ENCODE data around the gene MAFB.

The MAFB gene

DNA sequence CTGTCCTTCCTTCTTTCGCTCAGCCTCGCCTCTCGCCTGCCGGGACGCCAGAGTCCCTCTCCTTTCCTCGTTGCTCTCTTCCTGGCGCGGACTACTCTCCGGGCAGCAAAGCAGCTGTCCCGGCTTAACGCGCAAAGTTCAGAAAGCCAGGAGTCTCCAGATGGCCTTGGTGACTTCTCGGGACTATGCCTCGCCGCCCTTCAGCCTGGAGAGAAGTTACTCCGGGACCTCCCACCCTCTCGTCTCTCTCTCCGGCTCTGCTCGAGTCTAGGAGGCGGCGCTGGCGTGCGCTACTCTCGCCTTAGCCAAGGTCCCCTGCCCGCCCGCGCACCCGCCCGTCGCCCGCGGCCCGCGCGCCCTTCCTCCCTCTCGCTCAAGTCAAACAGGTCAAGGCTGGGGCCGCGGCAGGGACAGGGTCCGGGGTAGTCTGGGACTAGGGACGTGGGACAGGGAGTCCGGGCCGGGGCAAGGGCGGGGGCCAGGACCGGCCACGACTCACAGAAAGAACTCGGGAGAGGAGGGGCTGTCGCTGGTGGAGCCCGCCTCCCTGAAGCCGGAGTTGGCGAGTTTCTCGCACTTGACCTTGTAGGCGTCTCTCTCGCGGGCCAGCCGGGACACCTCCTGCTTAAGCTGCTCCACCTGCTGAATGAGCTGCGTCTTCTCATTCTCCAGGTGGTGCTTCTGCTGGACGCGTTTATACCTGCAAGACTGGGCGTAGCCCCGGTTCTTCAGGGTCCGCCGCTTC is 1.5 kb downstream of the MAFB start:
- no peak overlapping the region for H3K27ac ChIP-seq
- TF ChIP-seq, protein P1, sequence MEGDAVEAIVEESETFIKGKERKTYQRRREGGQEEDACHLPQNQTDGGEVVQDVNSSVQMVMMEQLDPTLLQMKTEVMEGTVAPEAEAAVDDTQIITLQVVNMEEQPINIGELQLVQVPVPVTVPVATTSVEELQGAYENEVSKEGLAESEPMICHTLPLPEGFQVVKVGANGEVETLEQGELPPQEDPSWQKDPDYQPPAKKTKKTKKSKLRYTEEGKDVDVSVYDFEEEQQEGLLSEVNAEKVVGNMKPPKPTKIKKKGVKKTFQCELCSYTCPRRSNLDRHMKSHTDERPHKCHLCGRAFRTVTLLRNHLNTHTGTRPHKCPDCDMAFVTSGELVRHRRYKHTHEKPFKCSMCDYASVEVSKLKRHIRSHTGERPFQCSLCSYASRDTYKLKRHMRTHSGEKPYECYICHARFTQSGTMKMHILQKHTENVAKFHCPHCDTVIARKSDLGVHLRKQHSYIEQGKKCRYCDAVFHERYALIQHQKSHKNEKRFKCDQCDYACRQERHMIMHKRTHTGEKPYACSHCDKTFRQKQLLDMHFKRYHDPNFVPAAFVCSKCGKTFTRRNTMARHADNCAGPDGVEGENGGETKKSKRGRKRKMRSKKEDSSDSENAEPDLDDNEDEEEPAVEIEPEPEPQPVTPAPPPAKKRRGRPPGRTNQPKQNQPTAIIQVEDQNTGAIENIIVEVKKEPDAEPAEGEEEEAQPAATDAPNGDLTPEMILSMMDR (IDR thresholded peaks at IDR 0.05), result no peak
- no peak for TF ChIP-seq ZFX (IDR thresholded peaks at IDR 0.05; ENCODE audit: borderline replicate concordance)

DNA sequence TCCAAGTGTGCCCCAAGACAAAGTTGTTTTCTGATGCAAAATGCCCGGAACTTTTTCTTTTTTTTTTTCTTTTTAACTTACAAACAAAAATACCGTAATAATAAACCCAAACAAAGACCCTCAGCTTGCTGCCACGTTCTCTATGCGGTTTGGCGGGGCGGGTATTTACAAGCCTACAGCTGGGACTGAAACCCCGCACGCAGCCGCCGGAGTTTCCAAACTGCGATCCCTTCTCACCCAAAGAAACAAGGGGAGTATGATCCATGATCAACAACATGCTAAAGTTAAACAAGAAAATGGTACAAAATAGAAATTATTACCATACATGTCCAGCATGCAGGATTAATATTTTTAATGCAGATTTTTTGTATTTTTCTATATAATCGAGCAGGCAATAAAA is 2.1 kb downstream of the MAFB start:
- H3K27ac ChIP-seq, result no peak overlapping the region
- TF ChIP-seq, protein P1 (IDR thresholded peaks at IDR 0.05), result no peak
- TF ChIP-seq ZFX (IDR thresholded peaks at IDR 0.05; ENCODE audit: borderline replicate concordance), result no peak

DNA sequence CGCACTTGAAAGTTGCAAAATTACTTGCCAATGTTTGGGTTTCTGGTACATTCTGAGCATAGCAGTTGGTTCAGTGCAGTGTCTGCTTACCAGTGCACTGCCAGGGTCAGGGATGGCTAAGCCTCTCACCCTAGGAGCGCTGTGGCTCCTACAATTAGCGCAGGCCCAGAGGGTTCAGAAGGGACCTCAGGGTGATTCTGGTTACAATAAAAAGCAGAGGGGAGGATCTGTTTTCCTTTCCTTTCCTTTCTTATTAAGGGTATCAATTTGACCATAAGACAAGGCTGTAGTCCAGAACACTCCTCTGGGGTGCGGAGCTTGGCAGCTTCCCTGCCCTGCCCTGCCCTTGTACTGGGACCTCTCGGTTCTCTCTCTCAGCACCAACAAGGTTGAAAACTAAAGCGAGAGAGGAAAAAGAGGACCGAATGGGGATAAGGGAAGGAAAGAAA is 2.6 kb downstream of the MAFB start:
- H3K27ac ChIP-seq, result no peak overlapping the region
- TF ChIP-seq, protein P1 (IDR thresholded peaks at IDR 0.05), result no peak
- no peak for TF ChIP-seq ZFX (IDR thresholded peaks at IDR 0.05; ENCODE audit: borderline replicate concordance)

DNA sequence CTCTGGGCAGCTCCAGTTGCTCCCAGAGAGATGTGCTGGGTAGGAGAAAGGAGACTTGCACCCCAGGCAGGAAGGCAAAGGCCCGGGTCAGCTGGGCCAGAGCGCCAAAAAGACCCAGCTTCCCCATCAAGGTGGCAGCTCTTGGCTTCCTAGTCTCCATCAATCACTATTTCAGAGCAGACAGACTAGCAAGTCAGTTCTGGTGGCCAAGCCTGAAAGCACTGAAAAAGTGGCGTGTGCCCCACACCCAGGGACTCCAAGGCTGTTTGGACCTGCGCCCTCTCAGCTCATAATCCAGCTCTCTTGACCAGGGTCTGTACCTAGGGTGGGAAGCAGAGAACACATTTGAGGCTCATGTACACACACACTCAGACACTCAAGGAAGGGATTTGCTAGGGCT is 3.7 kb downstream of the MAFB start:
- TF ChIP-seq, protein P1 (IDR thresholded peaks at IDR 0.05), result no peak
- TF ChIP-seq ZFX (IDR thresholded peaks at IDR 0.05; ENCODE audit: borderline replicate concordance), result no peak
- H3K27ac ChIP-seq, result no peak overlapping the region

DNA sequence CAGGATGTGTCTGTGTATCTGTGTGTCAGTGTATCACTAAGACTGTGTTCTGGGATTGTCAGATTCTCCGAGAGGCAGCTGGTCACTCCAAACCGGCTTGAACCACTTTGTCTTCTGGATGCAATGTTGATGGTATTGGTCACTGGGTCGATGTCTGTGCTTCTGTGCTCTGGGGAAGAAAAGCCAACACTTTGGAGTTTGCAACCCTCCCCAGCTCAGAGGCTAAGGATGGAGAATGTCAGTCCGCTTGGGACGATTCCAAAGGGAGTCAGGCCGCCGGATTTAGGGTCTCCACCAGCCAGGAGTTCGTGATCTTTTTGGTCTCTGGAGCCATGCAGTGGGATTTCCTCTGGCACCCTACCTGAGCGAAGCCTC is 5.2 kb downstream of the MAFB start:
- no peak overlapping the region for H3K27ac ChIP-seq
- no peak for TF ChIP-seq ZFX (IDR thresholded peaks at IDR 0.05; ENCODE audit: borderline replicate concordance)
- TF ChIP-seq, protein P1 (IDR thresholded peaks at IDR 0.05), result no peak

DNA sequence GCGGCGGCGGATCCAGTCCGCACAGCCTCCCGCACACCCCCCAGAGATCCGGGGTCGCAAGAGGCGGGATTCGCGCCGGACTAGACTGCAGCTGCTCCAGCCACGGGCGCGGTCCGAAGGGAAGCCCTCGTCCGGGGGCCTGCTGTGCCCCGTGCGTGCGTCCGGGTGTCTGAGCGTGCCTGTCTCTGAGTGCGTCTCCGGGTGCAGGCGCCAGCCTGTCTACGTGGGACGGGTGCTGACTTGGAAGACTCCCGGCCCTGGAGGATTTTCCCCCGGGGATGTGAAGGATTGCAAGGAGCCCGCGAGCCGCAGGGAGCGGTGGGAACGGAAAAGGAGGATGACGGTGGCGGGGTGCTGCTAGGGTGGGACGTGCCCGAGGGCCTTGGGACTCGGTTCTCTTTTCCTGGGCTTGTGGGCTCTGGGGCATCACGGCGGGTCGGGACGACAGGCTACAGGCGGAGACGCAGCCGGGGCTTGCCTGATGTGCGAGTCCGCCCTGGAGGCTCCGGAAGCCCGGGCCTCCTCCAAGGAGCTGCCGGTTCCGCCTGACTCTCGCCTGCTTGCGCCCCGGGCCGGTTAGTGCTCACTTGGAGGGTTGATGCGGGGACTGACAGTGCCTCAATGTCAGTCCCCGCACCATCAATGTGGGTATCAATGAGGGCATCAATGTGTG is 5.7 kb downstream of the MAFB start:
- TF ChIP-seq, protein P1 (IDR thresholded peaks at IDR 0.05), result no peak
- no peak for TF ChIP-seq ZFX (IDR thresholded peaks at IDR 0.05; ENCODE audit: borderline replicate concordance)
- no peak overlapping the region for H3K27ac ChIP-seq
